Cardiac fibroblast (primary cell): ENCODE measurements around the gene KMT2E.
A peak's percentile ranks its signal among the peaks of the same experiment; 100 is the strongest.
"Not testable (repeated sequence)": the region's sequence is repeated elsewhere in the genome, so short reads cannot be mapped to it uniquely, and the experiment has no call there.

Experiments used
- DNase-seq, 2 donors: peaks; one replicate each; pipeline versions ENCODE4 v3.0.0 to v3.0.0-alpha.2; 2010; ENCODE audit warnings: low read depth in 2 of 2
- H3K4me3 ChIP-seq, 2 donors: replicated peaks in 1 of 2; 1 replicate in 1 of 2; 2 replicates in 1 of 2; pipeline ENCODE4 v1.5.1; 2011; ENCODE audit warnings: low read depth in 2 of 2, low read length in 2 of 2, mild to moderate bottlenecking in 2 of 2, moderate library complexity in 1 of 2
- CTCF ChIP-seq: IDR thresholded peaks from one replicate; pipeline ENCODE4 v1.5.1; 2011; ENCODE audit warnings: low read depth, mild to moderate bottlenecking, low read length, inconsistent platforms

KMT2E gene

GRCh38 chr7:105046414-105046813 lies 32.4 kb downstream of the KMT2E start:
- no peak for TF ChIP-seq CTCF
- peak; percentile 59 to 73 for DNase-seq
- no peak overlapping the region for H3K4me3 ChIP-seq

GRCh38 chr7:105047932-105048331 lies 33.9 kb downstream of the KMT2E start:
- no peak for TF ChIP-seq CTCF
- DNase-seq = no peak

DNA sequence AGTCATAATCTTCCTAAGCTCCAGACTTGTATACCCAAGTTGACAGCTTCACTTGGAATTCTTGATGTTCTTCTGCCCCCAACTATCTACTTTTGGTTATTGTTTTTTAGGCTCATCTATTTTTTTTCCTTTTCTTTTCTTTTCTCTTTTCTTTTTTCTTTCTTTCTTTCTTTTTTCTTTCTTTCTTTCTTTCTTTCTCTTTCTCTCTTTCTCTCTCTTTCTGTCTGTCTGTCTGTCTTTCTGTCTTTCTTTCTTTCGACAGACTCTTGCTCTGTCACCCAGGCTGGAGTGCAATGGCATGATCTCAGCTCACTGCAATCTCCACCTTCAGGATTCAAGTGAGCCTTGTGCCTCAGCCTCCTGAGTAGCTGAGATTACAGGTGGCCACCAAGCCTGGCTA lies 36.5 kb downstream of the KMT2E start:
- DNase-seq = no peak
- TF ChIP-seq CTCF = no peak
- H3K4me3 ChIP-seq = no peak overlapping the region

More at GRCh38 chr7:105047932-105048331, 33.9 kb downstream of the KMT2E start:
- H3K4me3 ChIP-seq = no peak overlapping the region

- not testable (repeated sequence) for DNase-seq, H3K4me3 ChIP-seq
Measured at GRCh38 chr7:105050899-105051298, 36.9 kb downstream of the KMT2E start.

DNA sequence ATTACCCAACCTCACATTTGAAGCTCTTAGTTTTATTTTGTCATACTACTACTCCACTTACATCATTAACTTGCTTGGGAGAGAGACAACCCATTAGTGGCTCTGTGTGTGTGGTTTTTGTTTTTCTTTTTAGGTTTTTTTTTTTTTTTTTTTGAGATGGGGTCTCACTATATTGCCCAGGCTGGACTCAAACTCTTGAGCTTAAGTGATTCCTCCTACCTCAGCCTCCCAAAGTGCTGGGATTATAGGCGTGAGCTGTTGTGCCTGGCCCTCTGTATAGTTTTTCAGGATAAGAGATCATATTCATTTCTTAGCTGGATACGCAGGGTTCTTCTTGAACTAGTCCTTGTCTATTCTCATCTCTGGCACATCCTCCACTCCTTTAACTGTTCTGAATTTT lies 41.1 kb downstream of the KMT2E start:
- TF ChIP-seq CTCF = no peak
- H3K4me3 ChIP-seq = no peak overlapping the region
- DNase-seq = no peak

GRCh38 chr7:105055621-105056020 lies 41.6 kb downstream of the KMT2E start:
- no peak for DNase-seq
- H3K4me3 ChIP-seq = no peak overlapping the region
- TF ChIP-seq CTCF = no peak

DNA sequence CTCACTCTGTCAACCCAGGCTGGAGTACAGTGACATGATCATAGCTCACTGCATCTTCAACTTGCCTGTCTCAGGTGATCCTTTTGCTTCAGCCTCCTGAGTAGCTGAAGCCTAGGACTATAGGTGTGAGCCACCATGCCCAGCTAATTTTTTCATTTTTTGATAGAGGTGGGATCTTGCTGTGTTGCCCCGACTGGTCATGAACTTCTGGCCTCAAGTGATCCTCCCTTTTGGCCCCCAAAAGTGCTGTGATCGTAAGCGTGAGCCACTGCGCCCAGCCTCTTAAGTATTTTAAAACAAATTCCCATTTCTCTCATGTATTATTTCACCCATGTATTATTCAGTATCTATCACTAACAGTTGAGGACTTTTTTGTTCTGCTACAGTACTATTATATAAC lies 43.5 kb downstream of the KMT2E start:
- TF ChIP-seq CTCF = no peak
- H3K4me3 ChIP-seq = no peak overlapping the region
- DNase-seq = no peak
